PFSK-1 (cell line): ENCODE data around the gene DLGAP4.

Experiments
- POLR2AphosphoS5 ChIP-seq: IDR thresholded peaks from 2 replicates; pipeline ENCODE4 v1.6.1; 2012; ENCODE audit warnings: low read depth, mild to moderate bottlenecking, control low read depth, low read length, moderate library complexity
- SIN3A ChIP-seq: IDR thresholded peaks from 2 replicates; pipeline ENCODE4 v1.6.1; 2012; ENCODE audit warnings: mild to moderate bottlenecking, low read length, moderate library complexity, borderline replicate concordance; ENCODE audit not compliant: insufficient read depth
- TAF1 ChIP-seq: IDR thresholded peaks from 2 replicates; pipeline ENCODE4 v1.6.1; 2012; ENCODE audit warnings: low read length, control low read depth, borderline replicate concordance; ENCODE audit not compliant: insufficient read depth
- TF ChIP-seq, protein P1 (sequence below), 2 experiments: IDR thresholded peaks; 2 replicates each; pipeline versions ENCODE4 v1.6.1 to v1.8.0; 2011 to 2012; ENCODE audit warnings: low read depth in 2 of 2, low read length in 2 of 2, control low read depth in 1 of 2, inconsistent platforms in 1 of 2, mild to moderate bottlenecking in 1 of 2, moderate library complexity in 1 of 2; ENCODE audit not compliant: insufficient read depth in 1 of 2

DNA sequence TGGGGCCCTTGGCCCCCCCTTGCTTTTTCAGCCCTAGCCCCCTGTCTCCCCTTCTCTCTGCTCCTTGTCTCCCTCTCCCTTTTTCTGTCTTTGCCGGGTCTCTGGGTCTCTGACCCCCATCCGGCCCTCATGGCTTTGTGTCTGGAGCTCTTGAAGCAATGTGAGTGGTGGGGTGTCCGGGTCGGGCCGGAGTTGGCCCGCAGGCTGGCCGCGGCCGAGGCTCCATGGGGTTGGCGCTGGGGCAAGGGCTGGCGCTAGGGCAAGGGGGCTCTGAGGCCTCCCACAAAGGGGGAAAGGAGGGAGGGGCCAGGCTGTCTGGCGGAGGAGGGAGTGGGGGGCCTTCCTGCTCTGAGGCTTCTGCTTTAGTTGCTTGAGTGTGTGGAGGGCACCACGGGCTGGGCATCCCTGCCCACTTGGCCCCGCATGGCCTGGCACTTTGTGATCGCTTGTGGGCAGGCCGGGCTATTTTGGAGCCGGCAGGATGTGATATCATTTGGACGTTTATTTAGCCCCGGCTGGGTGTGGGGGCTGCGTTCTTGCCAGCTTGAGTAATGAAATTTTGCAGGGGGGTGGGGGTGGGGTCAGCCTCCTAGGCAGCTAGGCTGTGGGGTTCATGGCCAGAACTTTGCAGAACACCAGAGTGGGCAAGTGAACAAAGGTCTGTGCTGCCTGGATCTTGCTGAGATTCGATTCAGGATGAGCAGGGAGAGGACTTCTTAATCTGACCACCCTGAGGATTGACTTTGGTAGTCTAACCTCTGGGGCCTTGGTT, 156.5 kb downstream of the DLGAP4 start:
- no peak for TF ChIP-seq POLR2AphosphoS5
- no peak for TF ChIP-seq TAF1
- TF ChIP-seq SIN3A = peak; percentile 12; the same call in 1 of the 2 replicates
- TF ChIP-seq, protein P1, sequence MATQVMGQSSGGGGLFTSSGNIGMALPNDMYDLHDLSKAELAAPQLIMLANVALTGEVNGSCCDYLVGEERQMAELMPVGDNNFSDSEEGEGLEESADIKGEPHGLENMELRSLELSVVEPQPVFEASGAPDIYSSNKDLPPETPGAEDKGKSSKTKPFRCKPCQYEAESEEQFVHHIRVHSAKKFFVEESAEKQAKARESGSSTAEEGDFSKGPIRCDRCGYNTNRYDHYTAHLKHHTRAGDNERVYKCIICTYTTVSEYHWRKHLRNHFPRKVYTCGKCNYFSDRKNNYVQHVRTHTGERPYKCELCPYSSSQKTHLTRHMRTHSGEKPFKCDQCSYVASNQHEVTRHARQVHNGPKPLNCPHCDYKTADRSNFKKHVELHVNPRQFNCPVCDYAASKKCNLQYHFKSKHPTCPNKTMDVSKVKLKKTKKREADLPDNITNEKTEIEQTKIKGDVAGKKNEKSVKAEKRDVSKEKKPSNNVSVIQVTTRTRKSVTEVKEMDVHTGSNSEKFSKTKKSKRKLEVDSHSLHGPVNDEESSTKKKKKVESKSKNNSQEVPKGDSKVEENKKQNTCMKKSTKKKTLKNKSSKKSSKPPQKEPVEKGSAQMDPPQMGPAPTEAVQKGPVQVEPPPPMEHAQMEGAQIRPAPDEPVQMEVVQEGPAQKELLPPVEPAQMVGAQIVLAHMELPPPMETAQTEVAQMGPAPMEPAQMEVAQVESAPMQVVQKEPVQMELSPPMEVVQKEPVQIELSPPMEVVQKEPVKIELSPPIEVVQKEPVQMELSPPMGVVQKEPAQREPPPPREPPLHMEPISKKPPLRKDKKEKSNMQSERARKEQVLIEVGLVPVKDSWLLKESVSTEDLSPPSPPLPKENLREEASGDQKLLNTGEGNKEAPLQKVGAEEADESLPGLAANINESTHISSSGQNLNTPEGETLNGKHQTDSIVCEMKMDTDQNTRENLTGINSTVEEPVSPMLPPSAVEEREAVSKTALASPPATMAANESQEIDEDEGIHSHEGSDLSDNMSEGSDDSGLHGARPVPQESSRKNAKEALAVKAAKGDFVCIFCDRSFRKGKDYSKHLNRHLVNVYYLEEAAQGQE (IDR thresholded peaks at IDR 0.05; ENCODE audit: insufficient read depth in 1 of 2, low read depth in 2 of 2, low read length in 2 of 2) = no peak
